Body of pancreas (tissue), 4 donors: ENCODE measurements around the gene ATP9B. TPM values are rescaled to one million over a fixed set of nuclear protein-coding genes. Genes with fewer than 3 reads are reported as not detected.

Source experiments
- ATAC-seq: fragments of 150-250 bp; one replicate; pipeline ENCODE4 v1.9.1; 2016
- DNase-seq, 4 donors: peaks; one replicate each; pipeline ENCODE4 v3.0.0-alpha.2; 2019
- H3K27ac ChIP-seq, 4 donors: fragments of 200-600 bp; sonication (generic); 1 replicate in 3 of 4; 2 replicates in 1 of 4; pipeline versions ENCODE4 v1.5.1 to v1.6.1; 2016 to 2019; ENCODE audit warnings: mild to moderate bottlenecking in 1 of 4, mixed read lengths in 1 of 4, moderate library complexity in 1 of 4
- H3K27me3 ChIP-seq, 2 donors: fragments of 200-600 bp; sonication (generic); one replicate each; pipeline ENCODE4 v1.6.0; 2016; ENCODE audit warnings: mild to moderate bottlenecking in 1 of 2
- H3K36me3 ChIP-seq, 2 donors: fragments of 200-600 bp; sonication (generic); replicated peaks in 1 of 2; 2 replicates each; pipeline ENCODE4 v1.5.1; 2016; ENCODE audit warnings: low read depth in 2 of 2; ENCODE audit not compliant: insufficient read depth in 1 of 2
- H3K4me1 ChIP-seq: fragments of 200-600 bp; sonication (generic); one replicate; pipeline ENCODE4 v1.6.0; 2016
- H3K4me3 ChIP-seq, 2 donors: fragments of 200-600 bp; sonication (generic); 1 replicate in 1 of 2; 2 replicates in 1 of 2; pipeline ENCODE4 v1.5.1; 2016 to 2019
- H3K9me3 ChIP-seq, 3 donors: fragments of 200-600 bp; sonication (generic); 1 replicate in 2 of 3; 2 replicates in 1 of 3; pipeline ENCODE4 v1.5.1; 2016
- CTCF ChIP-seq, 7 experiments: fragments of 450-650 bp in 4 of 7; fragments of 200-600 bp in 3 of 7; sonication (generic) in 3 of 7; IDR thresholded peaks; one replicate each; pipeline ENCODE4 v1.5.1; 2016 to 2019; ENCODE audit warnings: antibody characterized with exemption in 7 of 7
- POLR2A ChIP-seq, 3 donors: fragments of 450-650 bp; IDR thresholded peaks; one replicate each; pipeline ENCODE4 v1.6.1; 2016; ENCODE audit warnings: antibody characterized with exemption in 3 of 3, mild to moderate bottlenecking in 2 of 3
- WGBS, 2 donors: methylation state at CpG; one replicate each; pipeline ENCODE4 v1.1.5; 2017; 5-methylcytosine and 5-hydroxymethylcytosine counted together
- intact Hi-C: fragments of 100-400 bp; cut with DNase I; formaldehyde crosslinking; loops from one replicate; pipeline ENCODE4 v1.15.1; 2023
- total RNA-seq, 2 donors: library from RNA; depleted of rRNA; stranded (reverse); fragments of >200 nt; gene quantifications; one replicate each; pipeline ENCODE4 v1.1.0, GENCODE V29; 2016

Gene ATP9B
- total RNA-seq, 2 donors from 2014 or later = 19.7 to 21.1 TPM

- 81 to 82% methylated on average over 6 to 16 of the region's 16 CpGs for WGBS, 2 donors
- no peaks in the 10 kb centered on the region for H3K9me3 ChIP-seq
- ATAC-seq (no peak), DNase-seq (no peak)
- TF ChIP-seq POLR2A (IDR thresholded peaks at IDR 0.05) = no peak
- no peak overlapping the region for H3K27ac ChIP-seq
- intact Hi-C loops = loop anchor here (5.0 kb wide), 2 partner anchors 150 to 260 kb away; no protein-coding TSS in a partner anchor
- peaks cover 0 to 6% of the 10 kb centered on the region in 2 donors for H3K36me3 ChIP-seq
- H3K27me3 ChIP-seq = no peaks in the 10 kb centered on the region
- H3K4me3 ChIP-seq = no peak overlapping the region
- H3K4me1 ChIP-seq = no peaks in the 10 kb centered on the region
Measured at GRCh38 chr18:79381811-79382311, 312.7 kb downstream of the ATP9B start.

GRCh38 chr18:79382681-79383387, 313.6 kb downstream of the ATP9B start:
- DNase-seq = no peak
- ATAC-seq = no peak
- TF ChIP-seq POLR2A (IDR thresholded peaks at IDR 0.05) (no peak), CTCF (IDR thresholded peaks at IDR 0.05) (no peak)

GRCh38 chr18:79383388-79384056, 314.3 kb downstream of the ATP9B start:
- DNase-seq (no peak), ATAC-seq (no peak)
- no peak overlapping the region for H3K4me3 ChIP-seq
- peaks cover 0 to 12% of the 10 kb centered on the region in 2 donors for H3K27me3 ChIP-seq
- no peak overlapping the region for H3K27ac ChIP-seq
- intact Hi-C loops = loop anchor here (5.0 kb wide), 2 partner anchors 149 to 259 kb away; no protein-coding TSS in a partner anchor
- H3K9me3 ChIP-seq = no peaks in the 10 kb centered on the region
- 58 to 59% methylated on average over 6 to 19 of the region's 20 CpGs for WGBS, 2 donors
- no peaks in the 10 kb centered on the region for H3K36me3 ChIP-seq
- no peaks in the 10 kb centered on the region for H3K4me1 ChIP-seq
- TF ChIP-seq CTCF (IDR thresholded peaks at IDR 0.05) (no peak), POLR2A (IDR thresholded peaks at IDR 0.05) (no peak)

More at GRCh38 chr18:79382681-79383387, 313.6 kb downstream of the ATP9B start:
- Histone ChIP-seq H3K9me3 (no peaks in the 10 kb centered on the region), H3K36me3 (no peaks in the 10 kb centered on the region), H3K27me3 (peaks cover 0 to 5% of the 10 kb centered on the region in 2 donors), H3K4me1 (no peaks in the 10 kb centered on the region), H3K27ac (no peak overlapping the region), H3K4me3 (no peak overlapping the region)
- intact Hi-C loops = loop anchor here (5.0 kb wide), 2 partner anchors 149 to 259 kb away; no protein-coding TSS in a partner anchor
- WGBS, 2 donors = 67 to 82% methylated on average over 10 to 22 of the region's 27 CpGs

- ATAC-seq = no peak
- 29 to 35% methylated on average over 17 of the region's 17 CpGs for WGBS, 2 donors
Measured at GRCh38 chr18:79384151-79384807, 315.1 kb downstream of the ATP9B start.

More at GRCh38 chr18:79384151-79384807, 315.1 kb downstream of the ATP9B start:
- Histone ChIP-seq H3K27ac (no peak overlapping the region), H3K27me3 (peaks cover 0 to 15% of the 10 kb centered on the region in 2 donors), H3K36me3 (no peaks in the 10 kb centered on the region), H3K4me1 (no peaks in the 10 kb centered on the region), H3K4me3 (no peak overlapping the region), H3K9me3 (no peaks in the 10 kb centered on the region)
- intact Hi-C loops = loop anchor here (5.0 kb wide), 2 partner anchors 148 to 258 kb away; no protein-coding TSS in a partner anchor
- TF ChIP-seq POLR2A (IDR thresholded peaks at IDR 0.05) = no peak
- no peak for TF ChIP-seq CTCF (IDR thresholded peaks at IDR 0.05)
- no peak for DNase-seq
